GM12878 (cell line): ENCODE data around the gene S100A12. TPM values are rescaled to one million over a fixed set of nuclear protein-coding genes. Genes with fewer than 3 reads are reported as not detected.
A peak's percentile ranks its signal among the peaks of the same experiment; 100 is the strongest.

Source experiments
- ATAC-seq: fragments of 200-7000 bp; cut with Tn5 transposase; 3 replicates; pipeline ENCODE4 v1.9.1; 2020; ENCODE audit warnings: mild to moderate bottlenecking, moderate library complexity
- BruUV-seq: library from RNA; stranded (reverse); fragments of 400-500 nt; replicated peaks from 2 replicates; lab custom pipeline; 2021; lab: Mats Ljungman, UMichigan
- CTCF ChIA-PET: fragments of 300-600 bp; sonication (Branson Sonifier 250); formaldehyde crosslinking; extraction: SDS; loops from one replicate; lab custom pipeline; 2021; ENCODE audit warnings: inconsistent platforms; lab: Yijun Ruan, JAX
- POLR2A ChIA-PET: fragments of 350-600 bp; formaldehyde crosslinking; extraction: SDS; loops from one replicate; lab custom pipeline; 2021; ENCODE audit warnings: inconsistent platforms; lab: Charles Lee
- RAD21 ChIA-PET: fragments of 300-600 bp; sonication (Branson Sonifier 250); formaldehyde crosslinking; loops from one replicate; lab custom pipeline; 2023; ENCODE audit warnings: antibody characterized with exemption; ENCODE audit not compliant: unreplicated experiment; lab: Charles Lee
- SMC1A ChIA-PET: fragments of 300-600 bp; sonication (Branson Sonifier 250); formaldehyde crosslinking; loops from one replicate; lab custom pipeline; 2023; ENCODE audit not compliant: unreplicated experiment, uncharacterized antibody; lab: Charles Lee
- DNase-seq: peaks from one replicate; pipeline ENCODE4 v3.0.0-alpha.2; 2011; ENCODE audit warnings: low read depth, low spot score
- FAIRE-seq: peaks from 3 replicates; lab custom pipeline; 2011; peaks lifted over from hg19 to GRCh38; lab: Jason Lieb, UNC
- H2AFZ ChIP-seq: 2 replicates; pipeline ENCODE4 v1.6.0; 2011; ENCODE audit warnings: low read depth, low read length, control low read depth; ENCODE audit not compliant: control insufficient read depth
- H3K27ac ChIP-seq: 2 replicates; pipeline ENCODE4 v1.5.1; 2011; ENCODE audit warnings: control low read depth; ENCODE audit not compliant: control insufficient read depth, insufficient read depth
- H3K27me3 ChIP-seq, 2 experiments: replicated peaks in 1 of 2; 2 replicates each; pipeline versions ENCODE4 v1.6.0 to v1.6.1; 2011; ENCODE audit warnings: low read length in 1 of 2; ENCODE audit not compliant: control insufficient read depth in 2 of 2, insufficient read depth in 2 of 2
- H3K36me3 ChIP-seq, 2 experiments: 2 replicates each; pipeline ENCODE4 v1.5.1; 2011; ENCODE audit warnings: low read length in 1 of 2; ENCODE audit not compliant: control insufficient read depth in 2 of 2, insufficient read depth in 2 of 2
- H3K4me1 ChIP-seq: 2 replicates; pipeline ENCODE4 v1.6.1; 2011; ENCODE audit warnings: mild to moderate bottlenecking, low read length, moderate library complexity, mixed read lengths; ENCODE audit not compliant: control insufficient read depth, insufficient read depth
- H3K4me2 ChIP-seq: 2 replicates; pipeline ENCODE4 v1.6.0; 2011; ENCODE audit warnings: control low read depth; ENCODE audit not compliant: control insufficient read depth, insufficient read depth
- H3K4me3 ChIP-seq: fragments of 200-600 bp; sonication (generic); 2 replicates; pipeline ENCODE4 v1.5.1; 2016
- H3K79me2 ChIP-seq: 2 replicates; pipeline ENCODE4 v1.6.0; 2011; ENCODE audit warnings: low read length; ENCODE audit not compliant: control insufficient read depth, insufficient read depth
- H3K9ac ChIP-seq: 2 replicates; pipeline ENCODE4 v1.8.0; 2011; ENCODE audit warnings: low read length, control low read depth, mixed read lengths; ENCODE audit not compliant: control insufficient read depth, insufficient read depth
- H3K9me3 ChIP-seq: replicated peaks from 3 replicates; pipeline ENCODE4 v1.5.1; 2011; ENCODE audit warnings: mild to moderate bottlenecking, low read length; ENCODE audit not compliant: control insufficient read depth, insufficient read depth
- H4K20me1 ChIP-seq: 2 replicates; pipeline ENCODE4 v1.6.0; 2011; ENCODE audit not compliant: control insufficient read depth, insufficient read depth
- BHLHE40 ChIP-seq, 2 experiments: fragments of 450-650 bp in 1 of 2; IDR thresholded peaks; 2 replicates each; pipeline ENCODE4 v1.6.1; 2011 to 2017; ENCODE audit warnings: low read depth in 2 of 2, borderline replicate concordance in 1 of 2, improper control_type of control experiment in 1 of 2, low read length in 1 of 2, mild to moderate bottlenecking in 1 of 2
- KDM1A ChIP-seq: fragments of 200-600 bp; sonication (generic); IDR thresholded peaks from 2 replicates; pipeline ENCODE4 v1.6.1; 2016; ENCODE audit warnings: borderline replicate concordance
- SPI1 ChIP-seq: IDR thresholded peaks from 2 replicates; pipeline ENCODE4 v1.6.1; 2011; ENCODE audit warnings: low read depth, mild to moderate bottlenecking, low read length, moderate library complexity, borderline replicate concordance; ENCODE audit not compliant: insufficient read depth
- SUPT20H ChIP-seq: IDR thresholded peaks from 2 replicates; pipeline ENCODE4 v1.6.1; 2011; ENCODE audit warnings: low read depth, mild to moderate bottlenecking, low read length, moderate library complexity, borderline replicate concordance; ENCODE audit not compliant: control insufficient read depth
- TBL1XR1 ChIP-seq: IDR thresholded peaks from 2 replicates; pipeline ENCODE4 v1.6.1; 2012; ENCODE audit warnings: low read depth, low read length, improper control_type of control experiment
- YBX1 ChIP-seq: fragments of 450-650 bp; IDR thresholded peaks from 2 replicates; pipeline ENCODE4 v1.6.1; 2016; ENCODE audit warnings: antibody characterized with exemption
- YY1 ChIP-seq: IDR thresholded peaks from 2 replicates; pipeline ENCODE4 v1.6.1; 2011; ENCODE audit warnings: low read depth, mild to moderate bottlenecking, low read length
- WGBS: methylation state at CpG from one replicate; pipeline ENCODE4 v1.1.6; 2016; ENCODE audit warnings: low lambda C conversion rate; ENCODE audit not compliant: insufficient replicate concordance, insufficient coverage; ENCODE audit errors: missing lambda C conversion rate; 5-methylcytosine and 5-hydroxymethylcytosine counted together
- in situ Hi-C: fragments of 300-500 bp; cut with MboI; formaldehyde crosslinking; loops from 9 replicates; pipeline ENCODE4 v1.14.3; 2018; ENCODE audit warnings: mixed read lengths
- intact Hi-C: fragments of 100-400 bp; cut with micrococcal nuclease; formaldehyde crosslinking; loops from one replicate; pipeline ENCODE4 v1.14.2; 2022; ENCODE audit not compliant: unreplicated experiment
- polyA plus RNA-seq, 11 experiments: library from polyadenylated mRNA; depleted of rRNA in 4 of 11; unstranded in 6 of 11; stranded (reverse) in 5 of 11; fragments of >200 nt; fragmentation: Nextera tagmentation in 4 of 11; fragmentation: Illumina TruSeq in 1 of 11; extraction: Ambion mirVana in 4 of 11; extraction: Trizol in 1 of 11; gene quantifications; 1 replicate in 1 of 11; 2 replicates in 10 of 11; pipeline versions ENCODE4 v1.2.1 to v1.2.3, GENCODE V29; 2011 to 2016; ENCODE audit warnings: inconsistent platforms in 2 of 11, missing spikeins in 2 of 11, low read depth in 1 of 11
- total RNA-seq, 4 experiments: library from RNA; depleted of rRNA in 3 of 4; stranded (reverse); fragments of >200 nt in 3 of 4; fragmentation: Illumina TruSeq in 1 of 4; extraction: Trizol in 1 of 4; gene quantifications; 2 replicates each; pipeline versions ENCODE4 v1.2.1 to v1.2.3, GENCODE V29; 2013 to 2021
- TF ChIP-seq, protein P1 (sequence below): fragments of 150-350 bp; IDR thresholded peaks from 2 replicates; pipeline ENCODE4 v1.6.1; 2014; ENCODE audit warnings: mild to moderate bottlenecking, low read depth, low read length

Gene S100A12
- total and polyA plus RNA-seq, 10 of the 15 experiments (the other 5 are each of a cell fraction or from before 2014, with no cell fraction given): not detected

DNA sequence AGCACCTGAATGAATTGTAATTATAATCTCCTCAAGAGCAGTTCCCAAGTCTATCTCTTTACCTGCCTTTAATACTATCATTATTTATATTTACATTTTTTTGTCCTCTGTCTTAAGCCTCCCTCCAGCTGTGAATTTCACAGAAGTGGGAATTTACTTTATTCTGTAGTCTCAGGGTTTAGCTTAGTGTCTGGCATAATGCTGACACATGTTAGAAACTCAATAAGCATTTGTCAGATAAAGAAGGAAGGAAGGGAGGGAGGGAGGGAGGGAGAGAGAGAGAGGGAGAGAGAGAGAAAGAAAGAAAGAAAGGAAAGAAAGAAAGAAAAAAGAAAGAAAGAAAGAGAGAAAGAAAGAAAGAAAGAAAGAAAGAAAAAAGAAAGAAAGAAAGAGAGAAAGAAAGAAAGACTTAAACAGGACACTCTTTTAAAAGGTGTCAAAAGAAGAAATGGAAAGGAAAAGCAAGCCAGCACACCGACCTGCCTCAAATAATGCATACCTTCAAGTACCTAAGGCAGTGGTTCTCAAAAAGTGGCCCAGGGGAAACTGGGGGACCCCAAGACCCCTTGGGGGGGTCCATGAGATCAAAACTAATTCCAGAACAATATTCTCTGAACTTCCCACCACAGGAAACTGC lies 25.0 kb downstream of the S100A12 start (continued):
- no peak for TF ChIP-seq YY1
- no peak for TF ChIP-seq KDM1A
- TF ChIP-seq TBL1XR1: no peak
- TF ChIP-seq, protein P1, sequence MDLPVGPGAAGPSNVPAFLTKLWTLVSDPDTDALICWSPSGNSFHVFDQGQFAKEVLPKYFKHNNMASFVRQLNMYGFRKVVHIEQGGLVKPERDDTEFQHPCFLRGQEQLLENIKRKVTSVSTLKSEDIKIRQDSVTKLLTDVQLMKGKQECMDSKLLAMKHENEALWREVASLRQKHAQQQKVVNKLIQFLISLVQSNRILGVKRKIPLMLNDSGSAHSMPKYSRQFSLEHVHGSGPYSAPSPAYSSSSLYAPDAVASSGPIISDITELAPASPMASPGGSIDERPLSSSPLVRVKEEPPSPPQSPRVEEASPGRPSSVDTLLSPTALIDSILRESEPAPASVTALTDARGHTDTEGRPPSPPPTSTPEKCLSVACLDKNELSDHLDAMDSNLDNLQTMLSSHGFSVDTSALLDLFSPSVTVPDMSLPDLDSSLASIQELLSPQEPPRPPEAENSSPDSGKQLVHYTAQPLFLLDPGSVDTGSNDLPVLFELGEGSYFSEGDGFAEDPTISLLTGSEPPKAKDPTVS: no peak
- no peak for TF ChIP-seq BHLHE40 (IDR thresholded peaks at IDR 0.05; ENCODE audit: borderline replicate concordance in 1 of 2, low read depth in 2 of 2, low read length in 1 of 2)
- no peak for TF ChIP-seq SUPT20H
- TF ChIP-seq, all 136 proteins: peak for 0

DNA sequence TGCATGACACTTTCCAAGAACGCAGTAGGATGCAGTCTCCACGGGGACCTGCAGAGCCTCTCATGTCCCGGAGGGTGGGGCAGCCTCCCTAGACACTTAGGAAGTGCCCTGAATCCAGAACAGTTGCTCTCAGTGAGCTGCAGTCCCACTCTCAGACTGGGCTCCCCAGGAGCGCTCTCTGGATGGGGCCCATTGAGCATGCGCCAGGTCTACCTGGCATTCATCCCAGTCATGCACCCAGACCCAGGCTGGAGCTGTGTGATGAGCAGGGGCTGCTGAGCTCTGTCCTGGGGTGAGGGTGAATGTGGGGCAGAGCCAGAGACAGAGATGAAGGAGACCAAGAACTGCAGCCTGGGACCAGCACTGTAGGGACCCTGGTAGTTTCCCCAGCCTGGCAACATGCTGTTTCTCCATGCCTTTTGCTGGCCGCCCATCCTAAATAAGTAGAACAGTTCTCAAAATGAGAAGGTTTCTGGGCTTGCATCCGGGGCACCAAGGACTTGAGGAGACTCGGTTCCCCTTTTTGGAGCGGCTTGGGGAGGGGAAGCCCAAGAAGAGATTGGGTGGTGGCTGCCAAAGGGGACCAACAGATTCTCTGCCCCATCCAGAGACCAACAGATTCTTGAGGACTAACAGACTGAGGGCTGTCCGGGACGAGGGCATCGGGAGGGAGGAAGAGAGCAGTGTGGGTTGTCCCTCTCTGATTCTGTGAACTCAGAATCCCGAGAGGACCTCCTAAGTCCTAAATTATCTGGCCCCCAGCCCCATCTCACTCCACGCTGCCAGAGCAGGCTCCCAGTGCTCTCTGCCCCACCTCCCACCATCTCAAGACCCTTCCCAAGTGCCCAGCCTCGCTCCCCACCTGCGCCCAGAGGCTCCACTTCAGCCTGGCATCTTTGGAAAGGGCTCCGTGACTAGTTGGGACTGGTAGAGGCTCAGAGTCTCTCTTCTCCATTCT lies 25.8 kb downstream of the S100A12 start:
- Histone ChIP-seq H2AFZ (no peak overlapping the region), H3K4me1 (peaks cover 22% of the 10 kb centered on the region), H3K27me3 (no peaks in the 10 kb centered on the region), H3K79me2 (no peaks in the 10 kb centered on the region), H3K4me3 (no peak overlapping the region), H4K20me1 (no peaks in the 10 kb centered on the region), H3K4me2 (no peak overlapping the region), H3K36me3 (no peaks in the 10 kb centered on the region), H3K9ac (no peak overlapping the region), H3K9me3 (no peaks in the 10 kb centered on the region), H3K27ac (no peak overlapping the region)
- TF ChIP-seq SPI1: peak; percentile 63
- TF ChIP-seq YBX1: no peak
- ATAC-seq: peak; percentile 2; the same call in 2 of the 3 replicates
- ChIA-PET SMC1A (interaction anchor here (0.8 to 3.3 kb wide), 3 partner anchors 12 to 63 kb away, joined by 3 to 14 read pairs (median 3); partner anchors contain the start of gene PGLYRP3), POLR2A (no interaction called here), RAD21 (interaction anchor here (1.2 to 8.4 kb wide), 3 partner anchors 37 to 145 kb away, joined by 3 to 94 read pairs (median 7); partner anchors contain the start of gene PGLYRP3), CTCF (interaction anchor here (0.8 to 8.6 kb wide), 7 partner anchors 9 to 326 kb away, joined by 3 to 326 read pairs (median 3); partner anchors contain the start of gene S100A13)
- no peak for DNase-seq
- no peak for FAIRE-seq
- intact Hi-C loops (no loop called here), in situ Hi-C loops (loop anchor here (5.0 kb wide), 1 partner anchor 148 kb away; no protein-coding TSS in a partner anchor)
- BruUV-seq: no TSS peak
- 25% methylated on average over 17 of the region's 17 CpGs for WGBS
